Lung (tissue), 5 donors: Measurements from ENCODE around the gene EPN1. TPM values are rescaled to one million over a fixed set of nuclear protein-coding genes. Genes with fewer than 3 reads are reported as not detected.

Experiments
- polyA plus RNA-seq, 2 donors: library from polyadenylated mRNA; stranded (reverse); fragments of 200-250 nt; gene quantifications; one replicate each; pipeline ENCODE4 v1.2.1, GENCODE V29; 2013
- small RNA-seq: library from RNA; depleted of rRNA; stranded (forward); fragments of <200 nt; gene quantifications from one replicate; pipeline ENCODE3, GENCODE V24; 2014; ENCODE audit warnings: low replicate concordance
- total RNA-seq, 2 donors: library from RNA; depleted of rRNA in 1 of 2; stranded (reverse); fragments of >200 nt in 1 of 2; gene quantifications; one replicate each; pipeline ENCODE4 v1.2.1, GENCODE V29; 2014 to 2021
- donor health status: Bipolar disorder and iron deficiency.
- donor health status: healthy.
- donor health status: DM: yes; HTN: yes; CAD: no.

EPN1 gene
- total and polyA plus RNA-seq, 4 donors, result 84.8 to 140 (median 99.5) TPM

Small RNAs within 50 kb of the gene (small RNA-seq; reads per million reads assigned to genes)
- gene AC010525.2, result not detected

Other genes starting within 250 kb of the EPN1 start
- gene SHISA7, start 231.9 kb upstream of the EPN1 start, total RNA-seq, result under 1 TPM; 0.03 to 0.14 TPM
- gene SHISA7, start 231.9 kb upstream of the EPN1 start, polyA plus RNA-seq, result not detected
- 10 to 100 TPM; 34.9 to 63.2 TPM for gene ISOC2, start 213.6 kb upstream of the EPN1 start, total RNA-seq
- 10 to 100 TPM; 68.6 to 85.0 TPM for gene ISOC2, start 213.6 kb upstream of the EPN1 start, polyA plus RNA-seq
- not detected for gene C19orf85, start 210.5 kb upstream of the EPN1 start, total RNA-seq
- not detected for gene C19orf85, start 210.5 kb upstream of the EPN1 start, polyA plus RNA-seq
- gene ZNF628, start 198.6 kb upstream of the EPN1 start, total RNA-seq, result 10 to 100 TPM in 1 of 2 donors, 1 to 10 TPM in 1; 2.0 to 12.3 TPM
- 1 to 10 TPM; 7.5 to 8.0 TPM for gene ZNF628, start 198.6 kb upstream of the EPN1 start, polyA plus RNA-seq
- gene NAT14, start 190.0 kb upstream of the EPN1 start, total RNA-seq, result 10 to 100 TPM; 17.7 to 43.9 TPM
- 10 to 100 TPM; 22.6 to 46.2 TPM for gene NAT14, start 190.0 kb upstream of the EPN1 start, polyA plus RNA-seq
- gene SSC5D, start 186.8 kb upstream of the EPN1 start, total RNA-seq, result 1 to 10 TPM; 6.8 to 8.4 TPM
- 1 to 10 TPM in 1 of 2 donors, under 1 TPM in 1; 0.66 to 2.1 TPM for gene SSC5D, start 186.8 kb upstream of the EPN1 start, polyA plus RNA-seq
- gene SBK2, start 138.1 kb upstream of the EPN1 start, total RNA-seq, result under 1 TPM in 1 of 2 donors, not detected in 1; 0.31 TPM
- not detected for gene SBK2, start 138.1 kb upstream of the EPN1 start, polyA plus RNA-seq
- gene SBK3, start 129.7 kb upstream of the EPN1 start, total RNA-seq, result 1 to 10 TPM in 1 of 2 donors, not detected in 1; 1.2 TPM
- under 1 TPM in 1 of 2 donors, not detected in 1; 0.81 TPM for gene SBK3, start 129.7 kb upstream of the EPN1 start, polyA plus RNA-seq
- 10 to 100 TPM in 1 of 2 donors, 1 to 10 TPM in 1; 4.3 to 20.8 TPM for gene ZNF579, start 94.4 kb upstream of the EPN1 start, total RNA-seq
- gene ZNF579, start 94.4 kb upstream of the EPN1 start, polyA plus RNA-seq, result 10 to 100 TPM in 1 of 2 donors, 1 to 10 TPM in 1; 6.5 to 13.6 TPM
- 10 to 100 TPM in 1 of 2 donors, 1 to 10 TPM in 1; 5.6 to 17.6 TPM for gene FIZ1, start 75.7 kb upstream of the EPN1 start, total RNA-seq
- gene FIZ1, start 75.7 kb upstream of the EPN1 start, polyA plus RNA-seq, result 10 to 100 TPM in 1 of 2 donors, 1 to 10 TPM in 1; 7.5 to 12.3 TPM
- 10 to 100 TPM; 12.6 to 26.3 TPM for gene ZNF524, start 74.9 kb upstream of the EPN1 start, total RNA-seq
- gene ZNF524, start 74.9 kb upstream of the EPN1 start, polyA plus RNA-seq, result 10 to 100 TPM; 30.1 to 62.5 TPM
- gene ZNF865, start 69.6 kb upstream of the EPN1 start, total RNA-seq, result 10 to 100 TPM in 1 of 2 donors, 1 to 10 TPM in 1; 5.1 to 19.3 TPM
- 10 to 100 TPM in 1 of 2 donors, 1 to 10 TPM in 1; 8.4 to 11.7 TPM for gene ZNF865, start 69.6 kb upstream of the EPN1 start, polyA plus RNA-seq
- gene ZNF784, start 50.7 kb upstream of the EPN1 start, total RNA-seq, result 1 to 10 TPM; 6.3 to 9.4 TPM
- gene ZNF784, start 50.7 kb upstream of the EPN1 start, polyA plus RNA-seq, result 1 to 10 TPM; 6.5 to 7.2 TPM
- 10 to 100 TPM; 11.1 to 41.3 TPM for gene ZNF580, start 34.2 kb upstream of the EPN1 start, total RNA-seq
- gene ZNF580, start 34.2 kb upstream of the EPN1 start, polyA plus RNA-seq, result 10 to 100 TPM; 22.3 to 39.3 TPM
- 10 to 100 TPM; 15.7 to 18.1 TPM for gene ZNF581, start 31.6 kb upstream of the EPN1 start, total RNA-seq
- 10 to 100 TPM; 15.0 to 15.5 TPM for gene ZNF581, start 31.6 kb upstream of the EPN1 start, polyA plus RNA-seq
- gene CCDC106, start 27.0 kb upstream of the EPN1 start, total RNA-seq, result 10 to 100 TPM; 11.9 to 16.8 TPM
- gene CCDC106, start 27.0 kb upstream of the EPN1 start, polyA plus RNA-seq, result 10 to 100 TPM in 1 of 2 donors, 1 to 10 TPM in 1; 8.3 to 25.9 TPM
- gene U2AF2, start 20.2 kb upstream of the EPN1 start, total RNA-seq, result 100 to 1,000 TPM; 109 to 181 TPM
- gene U2AF2, start 20.2 kb upstream of the EPN1 start, polyA plus RNA-seq, result 100 to 1,000 TPM; 114 to 149 TPM
- gene NLRP9, start 63.2 kb downstream of the EPN1 start, total RNA-seq, result not detected
- not detected for gene NLRP9, start 63.2 kb downstream of the EPN1 start, polyA plus RNA-seq
- gene RFPL4A, start 83.9 kb downstream of the EPN1 start, total RNA-seq, result not detected
- not detected for gene RFPL4A, start 83.9 kb downstream of the EPN1 start, polyA plus RNA-seq
- not detected for gene RFPL4AL1, start 93.9 kb downstream of the EPN1 start, total RNA-seq
- not detected for gene RFPL4AL1, start 93.9 kb downstream of the EPN1 start, polyA plus RNA-seq
- gene NLRP11, start 156.8 kb downstream of the EPN1 start, total RNA-seq, result not detected
- gene NLRP11, start 156.8 kb downstream of the EPN1 start, polyA plus RNA-seq, result not detected
- under 1 TPM in 1 of 2 donors, not detected in 1; 0.11 TPM for gene NLRP4, start 161.3 kb downstream of the EPN1 start, total RNA-seq
- not detected for gene NLRP4, start 161.3 kb downstream of the EPN1 start, polyA plus RNA-seq